Esophagus muscularis mucosa (tissue), 4 donors: ENCODE data around the gene IGDCC3. TPM values are rescaled to one million over a fixed set of nuclear protein-coding genes. Genes with fewer than 3 reads are reported as not detected.
A peak's percentile ranks its signal among the peaks of the same experiment; 100 is the strongest.

Source experiments
- DNase-seq: peaks from one replicate; pipeline ENCODE4 v3.0.0-alpha.2; 2017; ENCODE audit errors: extremely low spot score
- H3K27ac ChIP-seq, 4 donors: fragments of 200-600 bp; sonication (generic); replicated peaks in 1 of 4; 1 replicate in 3 of 4; 2 replicates in 1 of 4; pipeline ENCODE4 v1.5.1; 2016 to 2019; ENCODE audit warnings: mild to moderate bottlenecking in 1 of 4
- H3K27me3 ChIP-seq, 4 donors: fragments of 200-600 bp; sonication (generic); one replicate each; pipeline versions ENCODE4 v1.5.1 to v1.6.0; 2016 to 2019
- H3K36me3 ChIP-seq, 4 donors: fragments of 200-600 bp; sonication (generic); one replicate each; pipeline ENCODE4 v1.5.1; 2016 to 2019
- H3K4me1 ChIP-seq, 4 donors: fragments of 200-600 bp; sonication (generic); one replicate each; pipeline ENCODE4 v1.5.1; 2016 to 2019
- H3K4me3 ChIP-seq, 4 donors: fragments of 200-600 bp; sonication (generic); 1 replicate in 2 of 4; 2 replicates in 2 of 4; pipeline ENCODE4 v1.5.1; 2016 to 2019; ENCODE audit warnings: mild to moderate bottlenecking in 4 of 4, moderate library complexity in 1 of 4
- H3K9me3 ChIP-seq, 4 donors: fragments of 200-600 bp; sonication (generic); 1 replicate in 3 of 4; 2 replicates in 1 of 4; pipeline ENCODE4 v1.5.1; 2016 to 2019
- CTCF ChIP-seq, 3 experiments: fragments of 200-600 bp in 2 of 3; fragments of 450-650 bp in 1 of 3; sonication (generic) in 2 of 3; IDR thresholded peaks; one replicate each; pipeline ENCODE4 v1.5.1; 2017 to 2019; ENCODE audit warnings: antibody characterized with exemption in 3 of 3, mild to moderate bottlenecking in 2 of 3, moderate library complexity in 1 of 3
- EP300 ChIP-seq: sonication (generic); formaldehyde crosslinking; IDR thresholded peaks from one replicate; pipeline ENCODE4 v1.6.1; 2017; ENCODE audit warnings: antibody characterized with exemption
- POLR2A ChIP-seq: fragments of 450-650 bp; IDR thresholded peaks from one replicate; pipeline ENCODE4 v1.6.1; 2017; ENCODE audit warnings: antibody characterized with exemption, moderate library complexity, mild to moderate bottlenecking, low read depth
- POLR2AphosphoS5 ChIP-seq, 2 donors: sonication (generic); formaldehyde crosslinking; IDR thresholded peaks; one replicate each; pipeline ENCODE4 v1.6.1; 2017; ENCODE audit warnings: antibody characterized with exemption in 2 of 2
- WGBS: methylation state at CpG from one replicate; pipeline ENCODE4 v1.1.5; 2018; 5-methylcytosine and 5-hydroxymethylcytosine counted together
- intact Hi-C: fragments of 100-400 bp; cut with DNase I; formaldehyde crosslinking; loops from one replicate; pipeline ENCODE4 v1.15.1; 2023
- total RNA-seq, 4 donors: library from RNA; depleted of rRNA; stranded (reverse); fragments of >200 nt; gene quantifications; one replicate each; pipeline versions ENCODE4 v1.1.0 to v1.2.1, GENCODE V29; 2016

IGDCC3 gene
- total RNA-seq, 4 donors from 2014 or later: 0.17 TPM; not detected in 3

DNA sequence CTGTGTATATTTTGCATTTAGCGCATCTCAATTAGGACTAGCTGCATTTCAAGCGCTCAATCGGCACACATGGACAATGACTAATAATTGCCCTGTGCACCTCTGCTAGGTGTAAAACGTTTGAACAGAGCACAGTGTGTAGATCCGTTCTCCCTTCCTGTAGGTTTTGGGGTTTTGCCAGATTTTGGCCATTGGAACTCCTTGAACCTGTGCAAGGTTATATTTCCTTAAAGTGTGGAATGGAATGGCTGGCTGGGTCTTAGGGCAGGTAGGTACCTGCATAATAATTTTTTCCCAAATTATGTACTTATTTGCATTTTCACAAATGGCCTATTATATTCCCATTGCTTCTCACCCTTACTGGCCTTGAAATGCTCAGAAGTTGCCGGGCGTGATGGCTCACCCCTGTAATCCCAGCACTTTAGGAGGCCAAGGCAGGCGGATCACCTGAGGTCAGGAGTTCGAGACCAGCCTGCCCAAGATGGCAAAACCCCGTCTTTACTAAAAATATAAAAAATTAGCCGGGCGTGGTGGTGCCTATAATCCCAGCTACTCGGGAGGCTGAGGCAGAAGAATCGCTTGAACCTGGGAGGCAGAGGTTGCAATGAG is 72.5 kb downstream of the IGDCC3 start:
- no peak for DNase-seq
- Histone ChIP-seq H3K27ac (peak overlapping the region; percentile 86 to 92 (median 89)), H3K27me3 (no peaks in the 10 kb centered on the region), H3K4me3 (peak overlapping the region; percentile 51 to 66 (median 60)), H3K36me3 (no peaks in the 10 kb centered on the region), H3K4me1 (peaks cover 5 to 19% (median 18%) of the 10 kb centered on the region in 4 donors), H3K9me3 (no peaks in the 10 kb centered on the region)
- no peak for TF ChIP-seq POLR2A
- TF ChIP-seq EP300: no peak
- no peak for TF ChIP-seq CTCF (IDR thresholded peaks at IDR 0.05)
- TF ChIP-seq POLR2AphosphoS5 (IDR thresholded peaks at IDR 0.05): no peak
- WGBS: 72% methylated on average over 11 of the region's 14 CpGs
- intact Hi-C loops: no loop called here

DNA sequence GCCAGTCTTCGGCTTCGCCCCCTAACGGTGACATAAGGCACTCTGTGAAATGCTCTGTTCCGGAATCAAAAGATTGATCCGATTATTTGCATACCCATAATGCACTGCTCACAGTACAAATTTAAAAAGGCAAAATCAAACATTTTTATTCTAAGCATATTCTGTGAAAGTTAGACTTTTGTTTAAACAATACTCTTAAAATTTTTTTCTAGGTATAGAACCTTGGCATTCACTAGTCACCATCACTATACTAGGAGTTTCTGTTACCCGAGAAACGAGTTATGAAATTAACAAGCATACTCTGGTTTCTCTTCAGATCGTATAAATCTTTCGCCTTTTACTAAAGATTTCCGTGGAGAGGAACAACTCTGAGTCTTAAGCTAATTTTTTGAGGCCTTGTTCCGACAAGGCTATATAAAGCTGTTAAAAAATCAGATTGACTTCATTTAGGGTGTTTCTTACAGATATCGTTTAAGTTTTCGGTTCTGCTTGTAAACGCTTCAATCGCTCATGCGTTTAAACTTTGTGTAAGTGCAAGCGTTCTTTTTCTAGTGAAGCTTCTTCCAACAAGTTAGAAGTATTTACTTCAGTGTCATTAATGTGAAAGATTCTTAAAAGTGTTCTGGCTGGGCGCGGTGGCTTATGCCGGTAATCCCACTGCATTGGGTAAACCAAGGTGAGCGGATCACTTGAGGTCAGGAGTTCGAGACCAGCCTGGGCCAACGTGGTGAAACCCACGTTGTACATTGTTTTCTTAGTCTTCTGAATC is 73.2 kb downstream of the IGDCC3 start, which contains the start of gene RNU5B-1:
Gene RNU5B-1, plus strand, starts transcription at position 297 of the 769 bp plus-strand sequence.
- H3K4me3 ChIP-seq: peak within 1 kb of the TSS; percentile 59 to 66 (median 63)
- no peaks in the 10 kb centered on the region for H3K27me3 ChIP-seq
- DNase-seq: no peak
- peak within 1 kb of the TSS; percentile 86 to 92 (median 89) for H3K27ac ChIP-seq
- WGBS: under 1% methylated on average over 24 of the region's 24 CpGs
- intact Hi-C loops: no loop called here
- H3K4me1 ChIP-seq: peaks cover 5 to 19% (median 18%) of the 10 kb centered on the region in 4 donors
- TF ChIP-seq POLR2AphosphoS5 (IDR thresholded peaks at IDR 0.05) (peak; percentile 65 to 100), POLR2A (peak; percentile 100), CTCF (IDR thresholded peaks at IDR 0.05) (peak; percentile 80 to 91 (median 85)), EP300 (no peak)
- H3K9me3 ChIP-seq: no peaks in the 10 kb centered on the region
- no peaks in the 10 kb centered on the region for H3K36me3 ChIP-seq

- no peak for TF ChIP-seq CTCF (IDR thresholded peaks at IDR 0.05)
- peak in 1 of 2 donors; percentile 15 for TF ChIP-seq POLR2AphosphoS5 (IDR thresholded peaks at IDR 0.05)
- Histone ChIP-seq H3K9me3 (no peaks in the 10 kb centered on the region), H3K27me3 (no peaks in the 10 kb centered on the region), H3K27ac (peak overlapping the region; percentile 86 to 92 (median 89)), H3K36me3 (no peaks in the 10 kb centered on the region), H3K4me1 (peaks cover 5 to 19% (median 18%) of the 10 kb centered on the region in 4 donors), H3K4me3 (peak overlapping the region; percentile 59 to 66 (median 63))
- intact Hi-C loops: no loop called here
- under 1% methylated on average over 24 of the region's 24 CpGs for WGBS
- no peak for DNase-seq
Observed at GRCh38 chr15:65303687-65304380, 74.0 kb downstream of the IGDCC3 start.

DNA sequence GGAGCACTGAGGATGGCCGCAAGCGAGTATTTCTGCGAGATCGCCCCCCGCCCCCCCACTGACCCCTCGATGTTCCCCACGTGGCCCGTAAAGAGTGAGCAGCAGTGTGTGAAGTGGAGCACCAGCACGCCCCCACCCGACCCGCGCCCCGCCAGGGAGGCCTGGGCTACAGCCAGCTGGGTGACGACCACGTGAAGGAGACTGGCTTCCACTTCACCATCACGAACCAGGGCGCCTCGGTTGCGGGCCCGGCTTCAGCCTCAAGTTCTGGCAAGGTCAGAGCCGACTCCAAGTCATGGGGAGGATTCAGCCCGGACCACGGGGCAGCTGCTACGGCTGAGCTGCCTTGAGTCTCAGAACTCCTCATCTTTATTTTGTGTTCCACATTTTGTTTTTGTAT is 75.7 kb downstream of the IGDCC3 start:
- Histone ChIP-seq H3K4me1 (peaks cover 10 to 31% (median 25%) of the 10 kb centered on the region in 4 donors), H3K36me3 (no peaks in the 10 kb centered on the region), H3K27me3 (no peaks in the 10 kb centered on the region), H3K9me3 (no peaks in the 10 kb centered on the region), H3K4me3 (no peak overlapping the region), H3K27ac (no peak overlapping the region)
- TF ChIP-seq POLR2A (no peak), POLR2AphosphoS5 (IDR thresholded peaks at IDR 0.05) (no peak), EP300 (no peak), CTCF (IDR thresholded peaks at IDR 0.05) (no peak)
- no peak for DNase-seq
- intact Hi-C loops: no loop called here
- WGBS: 86% methylated on average over 21 of the region's 24 CpGs
